Activated CD4-positive, alpha-beta T cell treated with anti-CD3 and anti-CD28 coated beads for 48 hours (primary cell): Measurements from ENCODE around the gene ZNF106.

Source experiments
- DNase-seq: peaks from one replicate; pipeline ENCODE4 v3.0.0-alpha.2; 2020

Gene ZNF106

DNA sequence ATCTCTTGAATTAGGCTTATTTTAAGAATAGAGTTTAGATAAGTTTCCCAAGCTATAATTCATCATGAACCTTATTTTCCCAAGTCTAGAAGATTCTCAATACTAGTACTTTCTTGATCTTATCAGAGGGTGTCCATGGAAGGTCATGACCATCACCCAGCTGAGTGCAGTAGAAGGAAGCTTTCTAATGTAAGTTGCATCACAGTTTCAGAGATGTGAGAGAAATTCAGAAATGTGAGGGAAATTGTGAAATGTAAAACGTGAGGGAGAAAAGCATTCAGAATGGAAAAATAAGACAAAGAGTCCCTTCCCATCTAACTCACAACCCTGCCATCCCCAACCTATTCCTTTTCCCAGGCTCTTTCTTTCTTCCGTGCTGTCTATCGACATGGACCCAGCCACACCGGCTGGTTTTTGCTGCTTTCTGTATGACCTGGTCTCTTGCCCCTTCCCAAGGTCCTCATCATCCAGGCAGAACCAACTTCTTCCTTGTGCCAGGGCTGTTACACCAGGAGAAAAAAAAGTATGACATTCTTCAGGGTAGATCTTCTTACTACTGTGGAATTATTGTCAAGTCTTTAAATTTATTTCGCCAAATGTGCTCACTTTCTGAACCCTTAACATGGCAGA lies 124.9 kb downstream of the ZNF106 start:
- no peak for DNase-seq

DNA sequence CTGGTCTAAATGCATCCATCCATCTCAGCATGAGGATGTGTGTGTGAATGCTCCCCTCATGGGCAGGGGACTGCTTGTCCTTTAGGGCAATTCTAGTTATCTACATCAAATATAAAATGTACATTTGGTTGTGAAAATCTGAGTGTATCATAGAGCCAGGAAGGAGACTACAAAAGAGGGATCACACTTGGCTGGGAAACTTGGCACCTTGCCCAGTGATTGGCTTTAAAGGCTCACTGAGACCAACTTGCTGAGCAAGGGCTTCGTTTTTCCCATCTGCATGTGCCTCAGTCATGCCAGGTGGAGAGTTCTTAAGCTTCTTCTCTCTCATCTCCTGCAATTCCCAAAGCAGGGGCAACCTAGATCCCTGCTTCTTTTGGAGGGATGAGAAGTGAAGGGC lies 126.4 kb downstream of the ZNF106 start:
- no peak for DNase-seq

DNA sequence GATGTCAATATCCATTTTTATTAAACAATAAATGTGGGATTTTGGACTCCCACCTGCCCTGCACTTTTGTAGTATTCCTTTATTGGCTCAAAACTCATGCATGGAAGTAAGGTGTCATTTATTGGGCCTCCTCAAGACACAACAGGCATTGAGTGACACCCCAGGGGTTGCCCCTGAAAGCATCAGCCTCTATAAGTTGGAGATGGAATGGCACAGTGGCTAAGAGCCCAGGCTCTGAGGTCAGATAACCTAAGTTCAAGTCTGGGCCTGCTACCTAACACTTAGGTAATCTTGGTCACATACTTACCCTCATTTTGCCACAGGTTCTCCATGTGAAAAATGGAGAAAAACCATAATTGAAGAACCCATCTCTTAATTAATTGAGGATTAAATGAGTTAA lies 127.0 kb downstream of the ZNF106 start:
- no peak for DNase-seq

- no peak for DNase-seq
Observed at GRCh38 chr15:42363487-42363886, 127.5 kb downstream of the ZNF106 start.
